Activated naive CD4-positive, alpha-beta T cell treated with anti-CD3 and anti-CD28 coated beads, Interleukin-2, amount 50 U/mL, for 24 hours (primary cell): ENCODE data around the gene RREB1.
A peak's percentile ranks its signal among the peaks of the same experiment; 100 is the strongest.

Experiments
- H3K27ac Mint-ChIP-seq: one replicate; pipeline ENCODE4 v1.8.0; 2021; ENCODE audit warnings: mild to moderate bottlenecking, mixed read lengths
- H3K27me3 Mint-ChIP-seq: one replicate; pipeline ENCODE4 v1.8.0; 2021; ENCODE audit warnings: mixed read lengths
- H3K36me3 Mint-ChIP-seq: one replicate; pipeline ENCODE4 v1.8.0; 2021; ENCODE audit warnings: mixed read lengths
- H3K4me1 Mint-ChIP-seq: one replicate; pipeline ENCODE4 v1.8.0; 2021; ENCODE audit warnings: mixed read lengths
- H3K4me3 Mint-ChIP-seq: one replicate; pipeline ENCODE4 v1.8.0; 2021; ENCODE audit warnings: mild to moderate bottlenecking, mixed read lengths
- H3K9me3 Mint-ChIP-seq: one replicate; pipeline ENCODE4 v1.8.0; 2021; ENCODE audit warnings: mixed read lengths

The RREB1 gene

GRCh38 chr6:7173843-7174503 lies 66.2 kb downstream of the RREB1 start:
- Mint-ChIP-seq H3K4me3 (no peak overlapping the region), H3K36me3 (peaks cover 6% of the 10 kb centered on the region), H3K9me3 (no peaks in the 10 kb centered on the region), H3K27me3 (no peaks in the 10 kb centered on the region), H3K4me1 (peaks cover 30% of the 10 kb centered on the region), H3K27ac (peak overlapping the region; percentile 47)

GRCh38 chr6:7175462-7175861 lies 67.7 kb downstream of the RREB1 start:
- no peaks in the 10 kb centered on the region for H3K9me3 Mint-ChIP-seq

GRCh38 chr6:7176208-7176607 lies 68.4 kb downstream of the RREB1 start:
- H3K4me1 Mint-ChIP-seq = peaks cover 18% of the 10 kb centered on the region
- H3K27me3 Mint-ChIP-seq = no peaks in the 10 kb centered on the region
- H3K9me3 Mint-ChIP-seq = no peaks in the 10 kb centered on the region
- H3K4me3 Mint-ChIP-seq = no peak overlapping the region
- H3K36me3 Mint-ChIP-seq = peaks cover 11% of the 10 kb centered on the region
- H3K27ac Mint-ChIP-seq = no peak overlapping the region

More at GRCh38 chr6:7175462-7175861, 67.7 kb downstream of the RREB1 start:
- Mint-ChIP-seq H3K27me3 (no peaks in the 10 kb centered on the region), H3K4me1 (peaks cover 23% of the 10 kb centered on the region), H3K4me3 (no peak overlapping the region), H3K27ac (no peak overlapping the region), H3K36me3 (peaks cover 9% of the 10 kb centered on the region)

DNA sequence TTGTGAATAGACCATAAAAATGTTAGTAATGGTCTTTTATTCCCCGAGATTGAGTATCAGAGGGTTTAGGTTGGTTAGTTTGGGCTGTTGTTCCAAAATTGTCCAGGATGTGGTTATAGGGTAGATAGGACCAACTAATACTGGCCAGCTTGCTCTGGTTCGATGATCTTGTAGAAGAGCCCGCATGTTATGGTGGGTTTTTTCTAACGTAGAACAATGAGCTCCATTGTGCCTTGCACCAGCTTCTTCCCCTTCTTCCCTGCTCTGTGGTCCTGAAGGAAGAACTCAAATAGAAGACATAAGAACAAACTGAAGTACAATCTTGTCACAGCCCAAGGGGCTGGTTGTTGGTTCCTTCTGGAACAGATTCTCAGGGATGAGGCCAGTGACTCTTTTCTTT lies 70.5 kb downstream of the RREB1 start:
- Mint-ChIP-seq H3K27me3 (no peaks in the 10 kb centered on the region), H3K36me3 (peaks cover 11% of the 10 kb centered on the region), H3K27ac (no peak overlapping the region), H3K4me3 (no peak overlapping the region), H3K9me3 (no peaks in the 10 kb centered on the region), H3K4me1 (peaks cover 10% of the 10 kb centered on the region)

- Mint-ChIP-seq H3K4me1 (peaks cover 3% of the 10 kb centered on the region), H3K27ac (no peak overlapping the region)
These were observed 73.0 kb downstream of the RREB1 start for GRCh38 chr6:7180751-7181150.

GRCh38 chr6:7183707-7184106 lies 75.9 kb downstream of the RREB1 start:
- Mint-ChIP-seq H3K4me3 (no peak overlapping the region), H3K9me3 (no peaks in the 10 kb centered on the region), H3K27ac (no peak overlapping the region), H3K36me3 (peaks cover 14% of the 10 kb centered on the region), H3K4me1 (no peaks in the 10 kb centered on the region), H3K27me3 (no peaks in the 10 kb centered on the region)

More at GRCh38 chr6:7180751-7181150, 73.0 kb downstream of the RREB1 start:
- H3K36me3 Mint-ChIP-seq = peaks cover 14% of the 10 kb centered on the region
- H3K27me3 Mint-ChIP-seq = no peaks in the 10 kb centered on the region
- H3K4me3 Mint-ChIP-seq = no peak overlapping the region
- no peaks in the 10 kb centered on the region for H3K9me3 Mint-ChIP-seq

DNA sequence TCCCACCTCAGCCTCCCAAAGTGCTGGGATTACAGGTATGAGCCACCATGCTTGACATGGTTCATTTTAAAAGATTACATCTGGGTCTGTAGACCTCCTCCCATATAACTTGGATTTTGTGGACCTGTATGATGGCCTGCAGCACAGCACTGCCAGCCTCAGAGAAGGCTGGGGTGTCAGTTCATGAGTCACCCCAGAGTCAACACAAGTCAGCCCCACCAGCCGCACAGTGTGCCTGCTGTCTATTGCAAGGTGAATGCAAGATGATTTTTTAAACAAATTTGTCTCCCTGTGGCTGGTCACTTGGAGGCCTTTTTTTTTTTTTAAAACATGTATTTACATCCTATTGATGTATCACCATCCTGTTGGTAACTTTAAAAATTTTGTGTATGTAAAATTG lies 76.7 kb downstream of the RREB1 start:
- H3K9me3 Mint-ChIP-seq = no peaks in the 10 kb centered on the region
- H3K4me1 Mint-ChIP-seq = no peaks in the 10 kb centered on the region
- H3K36me3 Mint-ChIP-seq = peaks cover 11% of the 10 kb centered on the region
- no peak overlapping the region for H3K27ac Mint-ChIP-seq
- H3K27me3 Mint-ChIP-seq = no peaks in the 10 kb centered on the region
- no peak overlapping the region for H3K4me3 Mint-ChIP-seq

DNA sequence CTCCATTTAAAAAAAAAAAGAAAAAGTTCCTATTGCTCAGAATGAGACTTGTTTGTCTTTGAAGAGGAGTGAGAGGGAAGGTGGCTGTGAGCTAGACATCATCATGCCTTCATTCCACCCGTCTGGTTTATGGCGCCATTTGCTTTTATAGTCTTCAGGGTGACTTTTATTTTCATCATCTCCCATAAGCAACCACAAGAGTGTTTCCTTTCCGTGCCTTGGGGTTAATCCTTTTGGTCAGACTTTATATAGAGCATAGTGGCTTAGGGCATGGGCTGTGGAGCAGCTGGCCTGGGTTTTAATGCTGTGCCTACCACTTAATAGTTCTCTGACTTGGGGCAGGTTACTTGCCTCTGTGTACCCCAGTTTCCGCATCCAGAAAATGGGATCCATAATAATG lies 77.8 kb downstream of the RREB1 start:
- no peaks in the 10 kb centered on the region for H3K27me3 Mint-ChIP-seq
- no peak overlapping the region for H3K4me3 Mint-ChIP-seq
- H3K27ac Mint-ChIP-seq = no peak overlapping the region
- H3K9me3 Mint-ChIP-seq = no peaks in the 10 kb centered on the region
- peaks cover 14% of the 10 kb centered on the region for H3K36me3 Mint-ChIP-seq
- no peaks in the 10 kb centered on the region for H3K4me1 Mint-ChIP-seq

- peak overlapping the region; percentile 35 for H3K27ac Mint-ChIP-seq
- H3K36me3 Mint-ChIP-seq = peaks cover 24% of the 10 kb centered on the region
- H3K4me1 Mint-ChIP-seq = peaks cover 8% of the 10 kb centered on the region
These were observed 80.7 kb downstream of the RREB1 start for GRCh38 chr6:7188492-7188891.

GRCh38 chr6:7189101-7189758 lies 81.5 kb downstream of the RREB1 start:
- H3K27ac Mint-ChIP-seq = no peak overlapping the region
- H3K9me3 Mint-ChIP-seq = no peaks in the 10 kb centered on the region
- peaks cover 24% of the 10 kb centered on the region for H3K36me3 Mint-ChIP-seq
- no peaks in the 10 kb centered on the region for H3K27me3 Mint-ChIP-seq
- no peak overlapping the region for H3K4me3 Mint-ChIP-seq
- H3K4me1 Mint-ChIP-seq = peaks cover 9% of the 10 kb centered on the region

More at GRCh38 chr6:7188492-7188891, 80.7 kb downstream of the RREB1 start:
- Mint-ChIP-seq H3K9me3 (no peaks in the 10 kb centered on the region), H3K4me3 (no peak overlapping the region), H3K27me3 (no peaks in the 10 kb centered on the region)

GRCh38 chr6:7190791-7191190 lies 83.0 kb downstream of the RREB1 start:
- no peak overlapping the region for H3K4me3 Mint-ChIP-seq
- peaks cover 23% of the 10 kb centered on the region for H3K36me3 Mint-ChIP-seq
- no peaks in the 10 kb centered on the region for H3K27me3 Mint-ChIP-seq
- no peaks in the 10 kb centered on the region for H3K9me3 Mint-ChIP-seq
- H3K27ac Mint-ChIP-seq = no peak overlapping the region
- peaks cover 23% of the 10 kb centered on the region for H3K4me1 Mint-ChIP-seq

- H3K9me3 Mint-ChIP-seq = no peaks in the 10 kb centered on the region
- peaks cover 22% of the 10 kb centered on the region for H3K36me3 Mint-ChIP-seq
- H3K27me3 Mint-ChIP-seq = no peaks in the 10 kb centered on the region
- peaks cover 38% of the 10 kb centered on the region for H3K4me1 Mint-ChIP-seq
- H3K4me3 Mint-ChIP-seq = no peak overlapping the region
- no peak overlapping the region for H3K27ac Mint-ChIP-seq
These were observed 85.4 kb downstream of the RREB1 start for GRCh38 chr6:7193122-7193521.

- H3K36me3 Mint-ChIP-seq = peaks cover 22% of the 10 kb centered on the region
- no peaks in the 10 kb centered on the region for H3K27me3 Mint-ChIP-seq
- H3K9me3 Mint-ChIP-seq = no peaks in the 10 kb centered on the region
- H3K4me3 Mint-ChIP-seq = no peak overlapping the region
- no peak overlapping the region for H3K27ac Mint-ChIP-seq
- peaks cover 46% of the 10 kb centered on the region for H3K4me1 Mint-ChIP-seq
These were observed 86.9 kb downstream of the RREB1 start for GRCh38 chr6:7194657-7195056.

DNA sequence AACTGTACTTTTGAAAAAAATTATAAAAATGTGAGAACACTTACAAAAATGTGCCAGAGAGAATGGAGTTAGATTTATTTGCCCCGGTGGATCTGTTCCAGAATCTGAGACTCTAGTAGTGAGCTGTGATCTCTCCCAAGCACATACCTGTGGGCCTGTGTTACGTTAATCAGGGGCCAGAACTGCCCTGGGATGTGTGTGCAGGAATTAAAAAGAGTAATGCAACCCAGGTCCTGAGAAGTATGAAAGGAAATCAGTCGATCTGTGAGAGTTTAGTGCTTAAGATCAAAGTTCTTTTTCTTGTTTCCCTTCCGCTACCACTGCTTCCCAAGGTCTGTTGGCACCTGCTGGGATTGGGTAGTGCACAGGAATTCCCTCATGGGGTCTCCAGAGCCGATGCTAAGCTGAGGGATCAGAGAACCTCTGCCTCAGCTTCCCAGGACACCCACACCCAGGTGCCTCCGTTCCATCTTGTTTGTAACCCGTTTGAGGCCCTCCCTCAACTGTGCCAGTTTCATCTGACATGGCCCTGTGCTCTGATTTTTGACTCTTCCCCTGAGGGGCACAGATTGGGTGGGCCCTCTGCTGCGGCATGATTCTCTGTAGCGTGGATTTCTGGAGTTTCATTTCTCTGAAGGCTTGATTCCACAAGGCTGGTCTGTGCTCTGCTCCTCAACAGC lies 87.7 kb downstream of the RREB1 start:
- Mint-ChIP-seq H3K4me1 (peaks cover 46% of the 10 kb centered on the region), H3K27me3 (no peaks in the 10 kb centered on the region), H3K27ac (peak overlapping the region; percentile 84), H3K9me3 (no peaks in the 10 kb centered on the region), H3K4me3 (no peak overlapping the region), H3K36me3 (peaks cover 20% of the 10 kb centered on the region)

- peak overlapping the region; percentile 84 for H3K27ac Mint-ChIP-seq
- H3K27me3 Mint-ChIP-seq = no peaks in the 10 kb centered on the region
- H3K4me1 Mint-ChIP-seq = peaks cover 46% of the 10 kb centered on the region
- H3K4me3 Mint-ChIP-seq = no peak overlapping the region
- no peaks in the 10 kb centered on the region for H3K9me3 Mint-ChIP-seq
- peaks cover 18% of the 10 kb centered on the region for H3K36me3 Mint-ChIP-seq
These were observed 88.2 kb downstream of the RREB1 start for GRCh38 chr6:7196019-7196402.

- no peak overlapping the region for H3K4me3 Mint-ChIP-seq
- H3K36me3 Mint-ChIP-seq = peaks cover 18% of the 10 kb centered on the region
- H3K27ac Mint-ChIP-seq = no peak overlapping the region
These were observed 89.0 kb downstream of the RREB1 start for GRCh38 chr6:7196685-7197283.

More at GRCh38 chr6:7196685-7197283, 89.0 kb downstream of the RREB1 start:
- no peaks in the 10 kb centered on the region for H3K9me3 Mint-ChIP-seq
- no peaks in the 10 kb centered on the region for H3K27me3 Mint-ChIP-seq
- H3K4me1 Mint-ChIP-seq = peaks cover 51% of the 10 kb centered on the region
